Kidney epithelial cell (primary cell): ENCODE data around the gene NELL1. TPM values are rescaled to one million over a fixed set of nuclear protein-coding genes. Genes with fewer than 3 reads are reported as not detected.

ENCODE experiments used
- DNase-seq: peaks from one replicate; pipeline ENCODE4 v3.0.0-alpha.2; 2010; ENCODE audit warnings: low read depth
- H3K27me3 ChIP-seq: 2 replicates; pipeline ENCODE4 v1.6.0; 2011; ENCODE audit warnings: low read length; ENCODE audit not compliant: control insufficient read depth, insufficient read depth
- H3K36me3 ChIP-seq: 2 replicates; pipeline ENCODE4 v1.5.1; 2011; ENCODE audit warnings: low read length; ENCODE audit not compliant: control insufficient read depth, insufficient read depth
- H3K4me3 ChIP-seq: 2 replicates; pipeline ENCODE4 v1.5.1; 2011; ENCODE audit warnings: low read depth, mild to moderate bottlenecking, control low read depth, low read length
- total RNA-seq: library from RNA; depleted of rRNA; stranded (reverse); fragments of >200 nt; gene quantifications from 2 replicates; pipeline ENCODE4 v1.2.3, GENCODE V29; 2015
- TF ChIP-seq, protein P1 (sequence below): IDR thresholded peaks from 2 replicates; pipeline ENCODE4 v1.5.1; 2011; ENCODE audit warnings: mild to moderate bottlenecking, moderate library complexity, low read length, control low read depth, inconsistent platforms; ENCODE audit not compliant: insufficient read depth, poor library complexity, severe bottlenecking

Gene NELL1
- total RNA-seq, 1 donor from 2014 or later = 0.17 TPM

DNA sequence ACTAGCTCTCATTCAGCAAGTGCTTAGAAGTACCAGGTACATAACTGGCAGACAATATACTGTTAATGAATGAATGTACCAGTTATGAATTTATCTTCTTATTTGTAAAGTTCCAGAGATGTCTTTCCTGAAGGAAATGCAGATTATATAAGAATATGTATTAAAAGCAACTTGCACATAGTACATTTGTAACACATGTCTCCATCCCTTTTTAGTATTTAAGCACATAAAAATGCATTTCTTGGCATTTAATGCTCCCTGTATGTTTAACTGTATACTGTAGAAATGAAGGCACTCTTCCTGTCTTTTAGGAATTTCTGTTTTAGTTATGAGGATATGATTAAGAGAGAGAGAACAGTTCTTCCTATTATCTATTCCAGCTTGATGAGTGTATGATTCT, 241.3 kb downstream of the NELL1 start:
- Histone ChIP-seq H3K27me3 (no peaks in the 10 kb centered on the region), H3K4me3 (no peak overlapping the region), H3K36me3 (no peaks in the 10 kb centered on the region)
- TF ChIP-seq, protein P1, sequence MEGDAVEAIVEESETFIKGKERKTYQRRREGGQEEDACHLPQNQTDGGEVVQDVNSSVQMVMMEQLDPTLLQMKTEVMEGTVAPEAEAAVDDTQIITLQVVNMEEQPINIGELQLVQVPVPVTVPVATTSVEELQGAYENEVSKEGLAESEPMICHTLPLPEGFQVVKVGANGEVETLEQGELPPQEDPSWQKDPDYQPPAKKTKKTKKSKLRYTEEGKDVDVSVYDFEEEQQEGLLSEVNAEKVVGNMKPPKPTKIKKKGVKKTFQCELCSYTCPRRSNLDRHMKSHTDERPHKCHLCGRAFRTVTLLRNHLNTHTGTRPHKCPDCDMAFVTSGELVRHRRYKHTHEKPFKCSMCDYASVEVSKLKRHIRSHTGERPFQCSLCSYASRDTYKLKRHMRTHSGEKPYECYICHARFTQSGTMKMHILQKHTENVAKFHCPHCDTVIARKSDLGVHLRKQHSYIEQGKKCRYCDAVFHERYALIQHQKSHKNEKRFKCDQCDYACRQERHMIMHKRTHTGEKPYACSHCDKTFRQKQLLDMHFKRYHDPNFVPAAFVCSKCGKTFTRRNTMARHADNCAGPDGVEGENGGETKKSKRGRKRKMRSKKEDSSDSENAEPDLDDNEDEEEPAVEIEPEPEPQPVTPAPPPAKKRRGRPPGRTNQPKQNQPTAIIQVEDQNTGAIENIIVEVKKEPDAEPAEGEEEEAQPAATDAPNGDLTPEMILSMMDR = no peak
- no peak for DNase-seq

GRCh38 chr11:20912065-20912821, 242.9 kb downstream of the NELL1 start:
- TF ChIP-seq, protein P1 = no peak
- Histone ChIP-seq H3K27me3 (no peaks in the 10 kb centered on the region), H3K4me3 (no peak overlapping the region), H3K36me3 (no peaks in the 10 kb centered on the region)
- no peak for DNase-seq

- H3K4me3 ChIP-seq = no peak overlapping the region
- no peaks in the 10 kb centered on the region for H3K27me3 ChIP-seq
- H3K36me3 ChIP-seq = no peaks in the 10 kb centered on the region
- no peak for DNase-seq
- TF ChIP-seq, protein P1 = no peak
Measured at GRCh38 chr11:20912922-20913512, 243.6 kb downstream of the NELL1 start.

GRCh38 chr11:20917306-20917705, 247.9 kb downstream of the NELL1 start:
- DNase-seq = no peak
- Histone ChIP-seq H3K27me3 (no peaks in the 10 kb centered on the region), H3K36me3 (no peaks in the 10 kb centered on the region), H3K4me3 (no peak overlapping the region)
- TF ChIP-seq, protein P1 = no peak

DNA sequence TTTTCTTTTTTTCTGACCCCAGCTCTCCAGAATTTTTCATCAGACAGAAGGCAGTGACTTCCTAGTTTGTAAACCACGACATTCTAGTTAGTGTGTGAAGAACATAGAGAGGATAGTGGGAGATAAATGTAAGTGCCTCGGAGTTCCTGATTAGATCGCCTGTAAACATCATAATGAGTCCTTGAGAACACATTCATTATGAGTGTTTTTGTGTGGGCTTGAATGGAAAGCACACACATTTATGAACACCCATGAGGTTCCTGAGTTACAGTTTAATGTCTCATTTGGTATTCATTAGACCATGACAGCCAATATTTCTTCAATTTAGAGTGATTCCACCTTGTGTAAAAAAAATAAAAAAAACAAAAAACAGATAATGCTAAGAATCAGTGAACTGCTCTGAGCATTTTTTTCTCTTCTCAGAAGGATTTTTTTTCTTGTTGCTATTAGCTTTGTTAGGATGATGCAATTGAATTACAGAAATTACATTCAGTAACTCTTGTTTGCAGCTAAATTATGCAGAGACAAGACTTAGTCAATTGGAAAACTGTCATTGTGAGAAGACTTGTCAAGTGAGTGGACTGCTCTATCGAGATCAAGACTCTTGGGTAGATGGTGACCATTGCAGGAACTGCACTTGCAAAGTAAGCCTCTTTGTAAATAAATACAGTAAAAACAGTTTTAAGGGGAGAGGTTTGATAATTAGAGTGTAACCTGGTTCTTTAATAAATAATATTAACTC, 257.6 kb downstream of the NELL1 start:
- Histone ChIP-seq H3K27me3 (no peaks in the 10 kb centered on the region), H3K36me3 (no peaks in the 10 kb centered on the region), H3K4me3 (no peak overlapping the region)
- TF ChIP-seq, protein P1 = no peak
- no peak for DNase-seq
